Hepatocyte (in vitro differentiated cells): ENCODE data around the gene KIF6. TPM values are rescaled to one million over a fixed set of nuclear protein-coding genes. Genes with fewer than 3 reads are reported as not detected.

ENCODE experiments used
- DNase-seq: peaks from one replicate; pipeline ENCODE4 v3.0.0-alpha.2; 2016; ENCODE audit warnings: low spot score
- H2AFZ ChIP-seq: fragments of 200-600 bp; sonication (generic); 2 replicates; pipeline ENCODE4 v1.6.0; 2016; ENCODE audit warnings: antibody characterized with exemption, mild to moderate bottlenecking
- H3K27ac ChIP-seq: fragments of 200-600 bp; sonication (generic); 2 replicates; pipeline ENCODE4 v1.5.1; 2016; ENCODE audit warnings: mild to moderate bottlenecking
- H3K27me3 ChIP-seq: fragments of 200-600 bp; sonication (generic); 2 replicates; pipeline ENCODE4 v1.6.1; 2016
- H3K36me3 ChIP-seq: fragments of 200-600 bp; sonication (generic); replicated peaks from 2 replicates; pipeline ENCODE4 v1.5.1; 2016; ENCODE audit warnings: low read depth; ENCODE audit not compliant: insufficient read depth
- H3K4me1 ChIP-seq: fragments of 200-600 bp; sonication (generic); 2 replicates; pipeline ENCODE4 v1.5.1; 2016; ENCODE audit warnings: mild to moderate bottlenecking, moderate library complexity; ENCODE audit not compliant: insufficient read depth
- H3K4me2 ChIP-seq: fragments of 200-600 bp; sonication (generic); 2 replicates; pipeline ENCODE4 v1.6.0; 2016
- H3K4me3 ChIP-seq: fragments of 200-600 bp; sonication (generic); 2 replicates; pipeline ENCODE4 v1.5.1; 2016; ENCODE audit warnings: mild to moderate bottlenecking
- H3K79me2 ChIP-seq: fragments of 200-600 bp; sonication (generic); 2 replicates; pipeline ENCODE4 v1.6.0; 2017; ENCODE audit warnings: mild to moderate bottlenecking
- H3K9me2 ChIP-seq: fragments of 200-600 bp; sonication (generic); replicated peaks from 2 replicates; pipeline ENCODE4 v1.6.0; 2017; ENCODE audit warnings: mild to moderate bottlenecking; ENCODE audit not compliant: insufficient read depth
- H3K9me3 ChIP-seq: fragments of 200-600 bp; sonication (generic); 2 replicates; pipeline ENCODE4 v1.5.1; 2016; ENCODE audit warnings: low read depth, mild to moderate bottlenecking
- H4K20me1 ChIP-seq: fragments of 200-600 bp; sonication (generic); 2 replicates; pipeline ENCODE4 v1.6.0; 2016; ENCODE audit warnings: mild to moderate bottlenecking; ENCODE audit not compliant: insufficient read depth, poor library complexity, severe bottlenecking
- EZH2 ChIP-seq: fragments of 200-600 bp; sonication (generic); IDR thresholded peaks from 2 replicates; pipeline ENCODE4 v1.6.1; 2016; ENCODE audit warnings: antibody characterized with exemption, mild to moderate bottlenecking, borderline replicate concordance
- EZH2phosphoT487 ChIP-seq: fragments of 200-600 bp; sonication (generic); IDR thresholded peaks from one replicate; pipeline ENCODE4 v1.6.1; 2018; ENCODE audit warnings: antibody characterized with exemption, mild to moderate bottlenecking, low read depth, moderate library complexity; ENCODE audit not compliant: unreplicated experiment, severe bottlenecking
- WGBS: methylation state at CpG from one replicate; pipeline ENCODE4 v1.1.6; 2016; ENCODE audit warnings: low lambda C conversion rate; ENCODE audit errors: missing lambda C conversion rate; 5-methylcytosine and 5-hydroxymethylcytosine counted together
- polyA plus RNA-seq: library from polyadenylated mRNA; unstranded; fragments of >200 nt; fragmentation: Nextera tagmentation; extraction: Ambion mirVana; gene quantifications from 2 replicates; pipeline ENCODE4 v1.2.1, GENCODE V29; 2016
- total RNA-seq: library from RNA; depleted of rRNA; stranded (reverse); fragments of >200 nt; gene quantifications from 2 replicates; pipeline ENCODE4 v1.2.3, GENCODE V29; 2014
- TF ChIP-seq, protein P1 (sequence below): fragments of 200-600 bp; sonication (generic); IDR thresholded peaks from 2 replicates; pipeline ENCODE4 v1.5.1; 2016; ENCODE audit warnings: antibody characterized with exemption, mild to moderate bottlenecking; ENCODE audit not compliant: poor library complexity

KIF6 gene
- total and polyA plus RNA-seq, 2 experiments from 2014 or later = 0.87 to 2.3 TPM

DNA sequence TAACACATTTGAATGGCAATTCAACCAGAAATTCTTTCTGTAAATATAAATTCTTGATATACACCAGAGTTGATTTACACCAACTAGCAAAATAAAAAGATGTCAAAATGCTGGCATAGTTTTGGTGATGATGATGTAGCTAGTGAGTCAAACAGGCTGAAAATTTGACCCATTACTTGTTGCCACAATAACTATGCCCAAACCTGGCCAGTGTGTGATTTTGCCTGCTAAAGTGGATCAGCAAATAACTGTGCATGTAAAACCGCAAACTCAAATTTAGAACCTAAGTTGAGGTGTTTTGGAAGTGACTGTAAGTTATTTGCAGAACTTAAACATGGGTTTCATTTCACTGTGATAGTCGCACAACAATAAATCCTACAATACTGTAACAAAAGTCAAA lies 125.9 kb downstream of the KIF6 start:
- H3K36me3 ChIP-seq = no peaks in the 10 kb centered on the region
- H3K4me1 ChIP-seq = no peaks in the 10 kb centered on the region
- no peaks in the 10 kb centered on the region for H3K9me2 ChIP-seq
- no peaks in the 10 kb centered on the region for H3K79me2 ChIP-seq
- H2AFZ ChIP-seq = no peak overlapping the region
- TF ChIP-seq EZH2phosphoT487 (no peak), EZH2 (no peak)
- TF ChIP-seq, protein P1, sequence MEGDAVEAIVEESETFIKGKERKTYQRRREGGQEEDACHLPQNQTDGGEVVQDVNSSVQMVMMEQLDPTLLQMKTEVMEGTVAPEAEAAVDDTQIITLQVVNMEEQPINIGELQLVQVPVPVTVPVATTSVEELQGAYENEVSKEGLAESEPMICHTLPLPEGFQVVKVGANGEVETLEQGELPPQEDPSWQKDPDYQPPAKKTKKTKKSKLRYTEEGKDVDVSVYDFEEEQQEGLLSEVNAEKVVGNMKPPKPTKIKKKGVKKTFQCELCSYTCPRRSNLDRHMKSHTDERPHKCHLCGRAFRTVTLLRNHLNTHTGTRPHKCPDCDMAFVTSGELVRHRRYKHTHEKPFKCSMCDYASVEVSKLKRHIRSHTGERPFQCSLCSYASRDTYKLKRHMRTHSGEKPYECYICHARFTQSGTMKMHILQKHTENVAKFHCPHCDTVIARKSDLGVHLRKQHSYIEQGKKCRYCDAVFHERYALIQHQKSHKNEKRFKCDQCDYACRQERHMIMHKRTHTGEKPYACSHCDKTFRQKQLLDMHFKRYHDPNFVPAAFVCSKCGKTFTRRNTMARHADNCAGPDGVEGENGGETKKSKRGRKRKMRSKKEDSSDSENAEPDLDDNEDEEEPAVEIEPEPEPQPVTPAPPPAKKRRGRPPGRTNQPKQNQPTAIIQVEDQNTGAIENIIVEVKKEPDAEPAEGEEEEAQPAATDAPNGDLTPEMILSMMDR = no peak
- H3K9me3 ChIP-seq = no peaks in the 10 kb centered on the region
- H3K4me3 ChIP-seq = no peak overlapping the region
- no peaks in the 10 kb centered on the region for H4K20me1 ChIP-seq
- no peak overlapping the region for H3K4me2 ChIP-seq
- peak overlapping the region; percentile 7 for H3K27ac ChIP-seq
- H3K27me3 ChIP-seq = no peaks in the 10 kb centered on the region
- 71% methylated on average over 2 of the region's 2 CpGs for WGBS
- no peak for DNase-seq

DNA sequence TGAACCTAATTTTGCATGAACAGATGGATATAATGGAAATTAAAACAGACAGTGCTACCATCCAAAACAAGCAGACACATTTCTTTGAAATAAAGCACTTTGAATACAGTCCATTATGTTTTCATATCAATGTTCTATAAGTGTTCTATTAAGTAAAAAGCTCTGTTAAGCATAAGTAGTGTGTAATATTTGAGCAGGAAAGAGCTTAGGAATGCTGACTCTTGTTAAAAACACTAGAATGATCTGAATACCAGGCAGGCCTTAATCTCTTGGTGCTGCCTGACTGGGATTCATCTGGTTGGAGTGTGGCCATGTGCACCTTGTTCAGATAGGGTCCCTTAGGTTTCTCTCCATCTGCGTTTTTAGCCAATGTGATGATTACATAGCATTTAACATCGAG lies 130.9 kb downstream of the KIF6 start:
- no peak for DNase-seq
- Histone ChIP-seq H3K27ac (no peak overlapping the region), H3K4me2 (no peak overlapping the region), H4K20me1 (no peaks in the 10 kb centered on the region), H3K4me1 (no peaks in the 10 kb centered on the region), H3K4me3 (no peak overlapping the region), H3K79me2 (no peaks in the 10 kb centered on the region), H3K9me3 (no peaks in the 10 kb centered on the region), H2AFZ (no peak overlapping the region), H3K36me3 (no peaks in the 10 kb centered on the region), H3K27me3 (no peaks in the 10 kb centered on the region), H3K9me2 (no peaks in the 10 kb centered on the region)
- 86% methylated on average over 2 of the region's 2 CpGs for WGBS
- no peak for TF ChIP-seq EZH2phosphoT487
- TF ChIP-seq EZH2 = no peak
- TF ChIP-seq, protein P1 = no peak

DNA sequence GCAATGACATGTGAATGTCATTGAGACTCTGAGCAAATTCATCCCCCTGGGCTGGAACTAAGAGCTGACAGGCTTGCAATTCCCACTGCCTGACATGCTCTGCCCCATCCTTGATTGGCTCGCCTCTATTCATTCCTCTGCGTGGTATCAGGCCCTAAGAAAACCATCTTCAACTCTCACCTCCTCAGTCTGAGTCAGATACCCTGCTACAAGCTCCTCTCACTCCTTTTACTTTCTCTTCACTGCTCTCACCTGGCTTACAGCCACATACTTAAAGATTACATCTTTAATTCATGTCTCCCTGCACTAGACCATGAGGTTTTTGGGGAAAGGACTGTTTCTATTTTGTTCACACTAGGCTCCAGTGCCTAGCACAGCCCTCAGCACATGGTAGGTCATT lies 131.6 kb downstream of the KIF6 start:
- Histone ChIP-seq H3K4me3 (no peak overlapping the region), H3K4me1 (no peaks in the 10 kb centered on the region), H3K79me2 (no peaks in the 10 kb centered on the region), H3K27ac (no peak overlapping the region), H3K27me3 (no peaks in the 10 kb centered on the region), H3K36me3 (no peaks in the 10 kb centered on the region), H3K4me2 (no peak overlapping the region), H3K9me2 (no peaks in the 10 kb centered on the region), H2AFZ (no peak overlapping the region), H3K9me3 (no peaks in the 10 kb centered on the region), H4K20me1 (no peaks in the 10 kb centered on the region)
- TF ChIP-seq, protein P1 = no peak
- TF ChIP-seq EZH2phosphoT487 = no peak
- no peak for TF ChIP-seq EZH2
- 93% methylated on average over 2 of the region's 2 CpGs for WGBS
- no peak for DNase-seq
